Measurements from ENCODE around the gene CCDC148. TPM values are rescaled to one million over a fixed set of nuclear protein-coding genes. Genes with fewer than 3 reads are reported as not detected.

CCDC148 gene
- total RNA-seq, 1 donor from 2014 or later = 2.4 TPM

DNA sequence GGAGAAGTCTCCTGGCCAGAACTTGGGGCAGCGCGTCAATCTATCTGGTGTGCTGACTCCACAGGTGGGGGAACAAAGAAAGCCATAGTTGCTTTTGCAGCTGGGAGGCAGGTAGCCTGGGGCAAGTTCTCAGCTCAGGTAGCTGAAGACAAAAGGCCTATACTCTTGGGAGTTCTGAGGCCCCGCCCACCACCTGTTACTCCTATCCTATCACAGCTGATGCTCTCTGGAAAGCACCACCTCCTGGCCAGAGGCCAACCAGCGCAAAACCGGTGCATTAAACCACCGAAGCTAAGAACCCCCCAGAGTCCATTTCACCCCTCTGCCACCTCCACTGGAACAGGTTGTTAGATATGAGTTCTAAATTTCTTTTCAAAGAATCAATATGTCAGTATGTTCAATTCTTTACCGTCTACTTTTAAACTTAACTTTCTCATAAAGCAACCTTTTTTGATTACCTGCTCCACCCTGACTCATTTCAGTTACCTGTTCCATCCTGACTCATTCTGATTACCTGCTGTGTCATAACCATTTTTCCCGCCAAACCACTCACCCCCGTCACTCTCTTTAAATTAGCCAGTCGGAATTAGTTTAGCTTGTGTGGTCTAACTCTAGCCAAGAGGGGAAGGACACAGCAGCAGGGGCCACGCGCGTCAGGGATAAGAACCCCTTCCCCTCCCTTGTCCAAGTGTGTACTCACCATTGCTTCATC is 311.5 kb downstream of the CCDC148 start:
- Histone ChIP-seq H3K27me3 (ENCODE audit: insufficient read depth, low read length) (no peaks in the 10 kb centered on the region), H3K4me3 (ENCODE audit: insufficient read depth, low read depth, low read length) (no peak overlapping the region), H4K20me1 (ENCODE audit: insufficient read depth, low read length) (no peaks in the 10 kb centered on the region), H3K36me3 (ENCODE audit: insufficient read depth, low read length) (no peaks in the 10 kb centered on the region), H3K27ac (ENCODE audit: low read depth, low read length) (no peak overlapping the region), H3K4me1 (ENCODE audit: insufficient read depth, low read length) (no peaks in the 10 kb centered on the region), H3K79me2 (ENCODE audit: insufficient read depth, low read length) (no peaks in the 10 kb centered on the region), H2AFZ (ENCODE audit: low read depth, low read length) (no peak overlapping the region), H3K9ac (ENCODE audit: low read length) (no peak overlapping the region), H3K4me2 (ENCODE audit: low read length) (no peak overlapping the region), H3K9me3 (ENCODE audit: insufficient read depth, low read depth, low read length) (no peaks in the 10 kb centered on the region)
- H3K27ac Mint-ChIP-seq (ENCODE audit: unreplicated experiment) = no peak overlapping the region
- FAIRE-seq (no peak), DNase-seq (ENCODE audit: low read depth) (no peak)
- H3K4me3 Mint-ChIP-seq (ENCODE audit: unreplicated experiment) = no peak overlapping the region
- peaks cover 4% of the 10 kb centered on the region for H3K4me1 Mint-ChIP-seq (ENCODE audit: low read depth, unreplicated experiment)
- H3K9me3 Mint-ChIP-seq (ENCODE audit: unreplicated experiment) = peaks cover 4% of the 10 kb centered on the region
- TF ChIP-seq EZH2 (IDR thresholded peaks at IDR 0.05; ENCODE audit: insufficient read depth, low read length) = no peak
- TF ChIP-seq CTCF (IDR thresholded peaks at IDR 0.05; ENCODE audit: insufficient read depth, low read depth, low read length) = no peak
- H3K27me3 Mint-ChIP-seq (ENCODE audit: low read depth, unreplicated experiment) = no peaks in the 10 kb centered on the region
- H3K36me3 Mint-ChIP-seq (ENCODE audit: low read depth, unreplicated experiment) = no peaks in the 10 kb centered on the region

DNA sequence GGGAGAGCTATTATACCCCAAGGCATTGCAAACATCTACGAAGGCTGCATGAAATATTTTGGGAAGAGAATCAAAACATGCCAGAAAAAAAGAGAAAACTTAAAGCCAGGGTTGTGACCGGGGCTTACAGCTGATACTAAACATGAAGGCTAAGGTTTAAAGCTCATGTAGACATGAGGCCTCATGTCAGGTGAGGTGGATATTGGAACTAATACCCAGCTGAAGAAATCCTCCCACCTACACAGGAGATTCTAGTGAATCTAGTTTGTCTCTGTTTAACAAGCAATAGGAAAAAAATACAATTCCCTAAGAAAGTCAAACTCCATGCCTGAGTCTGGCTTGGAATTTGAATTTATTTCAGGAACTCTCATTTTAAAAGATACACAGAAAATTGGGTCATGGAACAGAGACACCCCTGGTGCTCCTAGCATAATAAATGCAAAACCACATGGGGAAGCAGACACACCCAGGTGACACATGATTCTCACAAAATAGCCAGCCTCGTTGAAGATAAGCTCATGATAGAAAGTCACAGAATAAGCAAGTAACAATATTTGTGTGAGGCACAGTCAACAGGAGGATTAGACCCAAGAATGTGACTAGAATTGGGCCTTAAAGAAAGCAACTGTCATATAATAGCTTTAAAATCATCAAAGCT is 312.7 kb downstream of the CCDC148 start:
- no peaks in the 10 kb centered on the region for H3K9me3 ChIP-seq (ENCODE audit: insufficient read depth, low read depth, low read length)
- no peaks in the 10 kb centered on the region for H3K27me3 ChIP-seq (ENCODE audit: insufficient read depth, low read length)
- H3K4me1 ChIP-seq (ENCODE audit: insufficient read depth, low read length) = no peaks in the 10 kb centered on the region
- H3K36me3 Mint-ChIP-seq (ENCODE audit: low read depth, unreplicated experiment) = no peaks in the 10 kb centered on the region
- H4K20me1 ChIP-seq (ENCODE audit: insufficient read depth, low read length) = no peaks in the 10 kb centered on the region
- DNase-seq (ENCODE audit: low read depth) (no peak), FAIRE-seq (no peak)
- H3K4me2 ChIP-seq (ENCODE audit: low read length) = no peak overlapping the region
- peaks cover 4% of the 10 kb centered on the region for H3K9me3 Mint-ChIP-seq (ENCODE audit: unreplicated experiment)
- H3K4me3 Mint-ChIP-seq (ENCODE audit: unreplicated experiment) = no peak overlapping the region
- H3K79me2 ChIP-seq (ENCODE audit: insufficient read depth, low read length) = no peaks in the 10 kb centered on the region
- no peak overlapping the region for H3K27ac Mint-ChIP-seq (ENCODE audit: unreplicated experiment)
- TF ChIP-seq CTCF (IDR thresholded peaks at IDR 0.05; ENCODE audit: insufficient read depth, low read depth, low read length) = no peak
- no peak for TF ChIP-seq EZH2 (IDR thresholded peaks at IDR 0.05; ENCODE audit: insufficient read depth, low read length)
- peaks cover 4% of the 10 kb centered on the region for H3K4me1 Mint-ChIP-seq (ENCODE audit: low read depth, unreplicated experiment)
- no peak overlapping the region for H3K27ac ChIP-seq (ENCODE audit: low read depth, low read length)
- H2AFZ ChIP-seq (ENCODE audit: low read depth, low read length) = no peak overlapping the region
- H3K4me3 ChIP-seq (ENCODE audit: insufficient read depth, low read depth, low read length) = no peak overlapping the region
- no peaks in the 10 kb centered on the region for H3K27me3 Mint-ChIP-seq (ENCODE audit: low read depth, unreplicated experiment)
- no peaks in the 10 kb centered on the region for H3K36me3 ChIP-seq (ENCODE audit: insufficient read depth, low read length)
- H3K9ac ChIP-seq (ENCODE audit: low read length) = no peak overlapping the region
